ENCODE data around the gene ACER3. TPM values are rescaled to one million over a fixed set of nuclear protein-coding genes. Genes with fewer than 3 reads are reported as not detected.
"Not testable (repeated sequence)": the region's sequence is repeated elsewhere in the genome, so short reads cannot be mapped to it uniquely, and the experiment has no call there.

Gene ACER3
- polyA plus RNA-seq, 3 donors, result 13.7 to 15.9 (median 15.4) TPM

- DNase-seq (ENCODE audit: extremely low read depth in 1 of 11, low read depth in 9 of 11, low spot score in 4 of 11), result no peak
Observed at GRCh38 chr11:76831686-76832310, 28.9 kb upstream of the ACER3 start.

- no peak for DNase-seq (ENCODE audit: extremely low read depth in 1 of 11, low read depth in 9 of 11, low spot score in 4 of 11)
Observed at GRCh38 chr11:76832361-76832760, 28.4 kb upstream of the ACER3 start.

- no peak for DNase-seq (ENCODE audit: extremely low read depth in 1 of 11, low read depth in 9 of 11, low spot score in 4 of 11)
Observed at GRCh38 chr11:76834151-76834550, 26.6 kb upstream of the ACER3 start.

GRCh38 chr11:76835036-76835435 is 25.7 kb upstream of the ACER3 start:
- no peak for DNase-seq (ENCODE audit: extremely low read depth in 1 of 11, low read depth in 9 of 11, low spot score in 4 of 11)

- DNase-seq (ENCODE audit: extremely low read depth in 1 of 11, low read depth in 9 of 11, low spot score in 4 of 11), result no peak
Observed at GRCh38 chr11:76835928-76836612, 24.6 kb upstream of the ACER3 start.

- no peak for DNase-seq (ENCODE audit: extremely low read depth in 1 of 11, low read depth in 9 of 11, low spot score in 4 of 11)
Observed at GRCh38 chr11:76836613-76837291, 24.0 kb upstream of the ACER3 start.

GRCh38 chr11:76837696-76838677 is 22.7 kb upstream of the ACER3 start:
- DNase-seq (ENCODE audit: extremely low read depth in 1 of 11, low read depth in 9 of 11, low spot score in 4 of 11), result no peak

GRCh38 chr11:76838678-76839068 is 22.0 kb upstream of the ACER3 start:
- no peak for DNase-seq (ENCODE audit: extremely low read depth in 1 of 11, low read depth in 9 of 11, low spot score in 4 of 11)

GRCh38 chr11:76839311-76839710 is 21.4 kb upstream of the ACER3 start:
- DNase-seq (ENCODE audit: extremely low read depth in 1 of 11, low read depth in 9 of 11, low spot score in 4 of 11), result no peak

- DNase-seq (ENCODE audit: extremely low read depth in 1 of 11, low read depth in 9 of 11, low spot score in 4 of 11), result no peak
Observed at GRCh38 chr11:76841923-76842452, 18.7 kb upstream of the ACER3 start.

- no peak for DNase-seq (ENCODE audit: extremely low read depth in 1 of 11, low read depth in 9 of 11, low spot score in 4 of 11)
Observed at GRCh38 chr11:76843907-76844306, 16.8 kb upstream of the ACER3 start.

GRCh38 chr11:76844511-76844910 is 16.2 kb upstream of the ACER3 start:
- no peak for DNase-seq (ENCODE audit: extremely low read depth in 1 of 11, low read depth in 9 of 11, low spot score in 4 of 11)

- DNase-seq (ENCODE audit: extremely low read depth in 1 of 11, low read depth in 9 of 11, low spot score in 4 of 11), result no peak
Observed at GRCh38 chr11:76845069-76845468, 15.6 kb upstream of the ACER3 start.

GRCh38 chr11:76846441-76846840 is 14.3 kb upstream of the ACER3 start:
- DNase-seq (ENCODE audit: extremely low read depth in 1 of 11, low read depth in 9 of 11, low spot score in 4 of 11), result no peak

GRCh38 chr11:76849376-76849775 is 11.3 kb upstream of the ACER3 start:
- no peak for DNase-seq (ENCODE audit: extremely low read depth in 1 of 11, low read depth in 9 of 11, low spot score in 4 of 11)

GRCh38 chr11:76850130-76850529 is 10.6 kb upstream of the ACER3 start:
- no peak for DNase-seq (ENCODE audit: extremely low read depth in 1 of 11, low read depth in 9 of 11, low spot score in 4 of 11)

GRCh38 chr11:76850815-76851214 is 9.9 kb upstream of the ACER3 start:
- DNase-seq (ENCODE audit: extremely low read depth in 1 of 11, low read depth in 9 of 11, low spot score in 4 of 11), result no peak

GRCh38 chr11:76854709-76855108 is 6.0 kb upstream of the ACER3 start:
- DNase-seq (ENCODE audit: extremely low read depth in 1 of 11, low read depth in 9 of 11, low spot score in 4 of 11), result no peak

GRCh38 chr11:76855670-76856069 is 5.0 kb upstream of the ACER3 start:
- not testable (repeated sequence) for DNase-seq (ENCODE audit: extremely low read depth in 1 of 11, low read depth in 9 of 11, low spot score in 4 of 11)

Measured in renal cortex interstitium (tissue), 11 donors.